OCI-LY3 (cell line): ENCODE data around the gene NPPB.

Experiments
- CTCF ChIP-seq: fragments of 200-600, 300-600 bp; sonication (generic); IDR thresholded peaks from 2 replicates; pipeline ENCODE4 v1.5.1; 2014; ENCODE audit warnings: antibody characterized with exemption, low read length, low read depth
- EZH2phosphoT487 ChIP-seq: fragments of 200-600 bp; shearing (Covaris generic); IDR thresholded peaks from 2 replicates; pipeline ENCODE4 v1.6.1; 2018; ENCODE audit warnings: antibody characterized with exemption, mixed run types, low read depth

DNA sequence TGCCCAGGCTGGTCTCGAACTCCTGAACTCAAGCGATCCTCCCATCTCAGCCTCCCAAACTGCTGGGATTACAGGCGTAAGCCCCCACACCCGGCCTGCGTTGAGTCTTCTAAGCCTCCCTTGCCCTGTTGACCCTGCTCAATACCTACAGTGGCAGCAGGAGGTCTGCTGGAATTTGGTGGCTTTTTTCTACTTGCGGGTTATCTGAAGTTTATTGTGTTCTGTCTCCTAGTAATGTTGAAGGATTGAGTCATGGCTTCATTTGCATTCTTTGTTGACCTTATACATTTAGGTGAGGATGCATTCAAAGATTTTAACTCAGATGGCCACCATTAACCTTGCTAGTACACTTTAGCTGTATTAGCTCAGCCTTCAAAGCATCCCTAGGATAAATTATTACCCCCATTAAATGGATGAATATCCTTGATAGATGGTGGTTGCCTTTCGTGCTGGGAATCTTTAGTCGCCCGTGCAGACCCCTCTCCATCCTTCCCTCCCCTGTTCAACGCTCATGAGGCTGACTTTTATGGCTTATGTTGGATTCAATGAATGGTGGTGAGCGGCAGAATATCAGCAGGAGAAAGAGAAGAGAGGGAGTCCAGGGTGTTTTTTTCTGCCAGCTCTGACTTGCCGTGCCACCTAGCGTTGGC is 9.7 kb upstream of the NPPB start:
- TF ChIP-seq CTCF (no peak), EZH2phosphoT487 (no peak)
